C4-2B (cell line): ENCODE results near the gene SFTPD.

Experiments
- H3K27ac ChIP-seq: fragments of 450-650 bp; 2 replicates; pipeline ENCODE4 v1.5.1; 2017
- CTCF ChIP-seq: fragments of 450-650 bp; conservative IDR thresholded peaks from 2 replicates; pipeline ENCODE4 v1.5.1; 2017; ENCODE audit warnings: mild to moderate bottlenecking
- ZFX ChIP-seq: fragments of 450-650 bp; IDR thresholded peaks from 2 replicates; pipeline ENCODE4 v1.6.1; 2017

Gene SFTPD

DNA sequence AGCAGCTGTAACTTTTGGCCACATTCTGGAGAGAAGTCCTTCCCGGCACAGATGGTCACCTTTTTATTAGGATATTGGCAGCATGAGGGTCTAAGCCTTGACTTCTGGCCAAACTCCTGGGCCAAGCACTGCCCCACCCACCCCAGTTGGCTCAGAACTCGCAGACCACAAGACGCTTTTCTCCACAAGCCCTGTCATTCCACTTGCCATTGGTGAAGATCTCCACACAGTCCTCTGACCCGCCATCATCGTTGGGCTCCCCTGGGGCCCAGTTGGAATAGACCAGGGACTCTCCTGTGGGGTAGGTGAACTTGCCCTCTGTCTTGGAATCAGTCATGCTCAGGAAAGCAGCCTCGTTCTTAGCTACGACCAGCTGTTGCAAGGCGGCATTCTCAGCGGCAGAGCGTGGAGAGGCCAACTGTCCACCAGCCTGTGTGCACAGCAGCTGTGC is 11.2 kb downstream of the SFTPD start:
- no peak overlapping the region for H3K27ac ChIP-seq
- TF ChIP-seq ZFX = no peak
- TF ChIP-seq CTCF = no peak

GRCh38 chr10:79936625-79937615 is 12.0 kb downstream of the SFTPD start:
- TF ChIP-seq ZFX = no peak
- no peak for TF ChIP-seq CTCF

GRCh38 chr10:79933961-79934360 is 14.9 kb downstream of the SFTPD start:
- no peak overlapping the region for H3K27ac ChIP-seq
- no peak for TF ChIP-seq CTCF
- no peak for TF ChIP-seq ZFX

More at GRCh38 chr10:79936625-79937615, 12.0 kb downstream of the SFTPD start:
- no peak overlapping the region for H3K27ac ChIP-seq

- H3K27ac ChIP-seq = no peak overlapping the region
- no peak for TF ChIP-seq ZFX
- TF ChIP-seq CTCF = no peak
Measured at GRCh38 chr10:79932841-79933379, 16.0 kb downstream of the SFTPD start.

- TF ChIP-seq ZFX (no peak), CTCF (no peak)
- H3K27ac ChIP-seq = no peak overlapping the region
Measured at GRCh38 chr10:79932307-79932706, 16.6 kb downstream of the SFTPD start.

- no peak overlapping the region for H3K27ac ChIP-seq
- no peak for TF ChIP-seq ZFX
- no peak for TF ChIP-seq CTCF
Measured at GRCh38 chr10:79930751-79931150, 18.2 kb downstream of the SFTPD start.

- TF ChIP-seq ZFX = no peak
- TF ChIP-seq CTCF = no peak
Measured at GRCh38 chr10:79930267-79930666, 18.6 kb downstream of the SFTPD start.

More at GRCh38 chr10:79930267-79930666, 18.6 kb downstream of the SFTPD start:
- H3K27ac ChIP-seq = no peak overlapping the region
